Measurements from ENCODE around the gene DEFB129. TPM values are rescaled to one million over a fixed set of nuclear protein-coding genes. Genes with fewer than 3 reads are reported as not detected.

Gene DEFB129
- total and polyA plus RNA-seq, 2 experiments from 2014 or later, result not detected

GRCh38 chr20:273884-274283 is 46.8 kb downstream of the DEFB129 start (continued):
- TF ChIP-seq REST (IDR thresholded peaks at IDR 0.05; ENCODE audit: unreplicated experiment), result no peak
- TF ChIP-seq JUNB (IDR thresholded peaks at IDR 0.05; ENCODE audit: unreplicated experiment), result no peak
- no peak for TF ChIP-seq EZH2phosphoT487 (IDR thresholded peaks at IDR 0.05; ENCODE audit: unreplicated experiment)
- no peak for TF ChIP-seq ETS1 (IDR thresholded peaks at IDR 0.05)
- no peak for TF ChIP-seq CTCF (conservative IDR thresholded peaks at IDR 0.05; ENCODE audit: low read depth in 2 of 2)
- no peak for TF ChIP-seq STAT1 (IDR thresholded peaks at IDR 0.05; ENCODE audit: unreplicated experiment)
- TF ChIP-seq ZNF331 (CRISPR knock-in tag; IDR thresholded peaks at IDR 0.05; ENCODE audit: low read depth), result no peak
- no peak for TF ChIP-seq CREB1 (CRISPR knock-in tag; IDR thresholded peaks at IDR 0.05; ENCODE audit: low read depth)
- TF ChIP-seq POLR2AphosphoS5 (IDR thresholded peaks at IDR 0.05; ENCODE audit: low read depth), result no peak
- no peak for TF ChIP-seq EZH2 (IDR thresholded peaks at IDR 0.05; ENCODE audit: low read depth, unreplicated experiment)
- TF ChIP-seq NANOG (IDR thresholded peaks at IDR 0.05; ENCODE audit: borderline replicate concordance), result no peak
- TF ChIP-seq ZNF114 (CRISPR knock-in tag; IDR thresholded peaks at IDR 0.05), result no peak

- Mint-ChIP-seq H3K4me3 (no peak overlapping the region), H3K27ac (no peak overlapping the region), H3K27me3 (ENCODE audit: insufficient read depth, low read depth, poor library complexity) (peaks cover 15% of the 10 kb centered on the region), H3K4me1 (peaks cover 8% of the 10 kb centered on the region), H3K36me3 (ENCODE audit: low read depth) (peaks cover 50% of the 10 kb centered on the region), H3K9me3 (0 out of 3 replicates have a peak, but pooled peaks cover 7% of the 10 kb centered on the region)
- Histone ChIP-seq H3K4me2 (no peak overlapping the region), H3K9me2 (ENCODE audit: insufficient read depth) (no peaks in the 10 kb centered on the region), H3K27ac (ENCODE audit: low read depth) (no peak overlapping the region), H3K27me3 (ENCODE audit: insufficient read depth) (no peaks in the 10 kb centered on the region), H3K4me3 (no peak overlapping the region), H2AFZ (no peak overlapping the region), H3F3A (replicated peaks; ENCODE audit: low read depth) (peaks cover 22% of the 10 kb centered on the region), H3K4me1 (ENCODE audit: insufficient read depth) (peaks cover 6% of the 10 kb centered on the region; the same call in 1 of the 2 replicates), H4K20me1 (replicated peaks; ENCODE audit: insufficient read depth) (peaks cover 12% of the 10 kb centered on the region), H3K79me2 (replicated peaks; ENCODE audit: insufficient read depth) (no peaks in the 10 kb centered on the region), H3K36me3 (ENCODE audit: insufficient read depth) (0 out of 2 replicates have a peak, but pooled peaks cover 4% of the 10 kb centered on the region)
- DNase-seq (ENCODE audit: low spot score), result no peak
- ATAC-seq, result no peak
- TF ChIP-seq ETS1 (IDR thresholded peaks at IDR 0.05), result no peak
- TF ChIP-seq JUNB (IDR thresholded peaks at IDR 0.05; ENCODE audit: unreplicated experiment), result no peak
- TF ChIP-seq EZH2 (IDR thresholded peaks at IDR 0.05; ENCODE audit: low read depth, unreplicated experiment), result no peak
Measured at GRCh38 chr20:275791-276190, 48.7 kb downstream of the DEFB129 start.

Measured in GM23338 (cell line).